ENCODE results near the gene DMRTA1.

DNA sequence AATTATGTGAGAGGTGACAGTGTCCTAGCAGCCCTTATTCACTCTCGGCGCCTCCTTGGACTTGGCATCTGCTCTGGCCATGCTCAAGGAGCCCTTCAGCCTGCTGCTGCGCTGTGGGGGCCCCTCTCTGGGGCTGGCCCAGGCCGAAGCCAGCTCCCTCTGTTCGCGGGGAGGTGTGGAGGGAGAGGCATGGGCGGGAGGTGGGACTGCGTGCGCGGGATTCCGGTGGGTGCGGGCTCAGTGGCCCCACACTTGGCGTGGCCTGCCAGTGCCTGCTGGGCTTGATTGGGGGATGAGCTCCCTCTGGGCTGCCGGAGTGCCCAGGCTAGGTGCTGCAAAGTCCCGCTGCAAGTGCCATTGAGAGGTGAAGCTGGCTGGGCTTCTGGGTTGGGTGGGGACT is 12.9 kb upstream of the DMRTA1 start:
- TF ChIP-seq, protein P1, sequence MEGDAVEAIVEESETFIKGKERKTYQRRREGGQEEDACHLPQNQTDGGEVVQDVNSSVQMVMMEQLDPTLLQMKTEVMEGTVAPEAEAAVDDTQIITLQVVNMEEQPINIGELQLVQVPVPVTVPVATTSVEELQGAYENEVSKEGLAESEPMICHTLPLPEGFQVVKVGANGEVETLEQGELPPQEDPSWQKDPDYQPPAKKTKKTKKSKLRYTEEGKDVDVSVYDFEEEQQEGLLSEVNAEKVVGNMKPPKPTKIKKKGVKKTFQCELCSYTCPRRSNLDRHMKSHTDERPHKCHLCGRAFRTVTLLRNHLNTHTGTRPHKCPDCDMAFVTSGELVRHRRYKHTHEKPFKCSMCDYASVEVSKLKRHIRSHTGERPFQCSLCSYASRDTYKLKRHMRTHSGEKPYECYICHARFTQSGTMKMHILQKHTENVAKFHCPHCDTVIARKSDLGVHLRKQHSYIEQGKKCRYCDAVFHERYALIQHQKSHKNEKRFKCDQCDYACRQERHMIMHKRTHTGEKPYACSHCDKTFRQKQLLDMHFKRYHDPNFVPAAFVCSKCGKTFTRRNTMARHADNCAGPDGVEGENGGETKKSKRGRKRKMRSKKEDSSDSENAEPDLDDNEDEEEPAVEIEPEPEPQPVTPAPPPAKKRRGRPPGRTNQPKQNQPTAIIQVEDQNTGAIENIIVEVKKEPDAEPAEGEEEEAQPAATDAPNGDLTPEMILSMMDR (IDR thresholded peaks at IDR 0.05; ENCODE audit: poor library complexity) = no peak
- TF ChIP-seq EZH2phosphoT487 (IDR thresholded peaks at IDR 0.05; ENCODE audit: low read depth, severe bottlenecking, unreplicated experiment) = no peak

Measured in hepatocyte (in vitro differentiated cells).